VCaP (cell line): Measurements from ENCODE around the gene PTPN20.
"Not testable (repeated sequence)": the region's sequence is repeated elsewhere in the genome, so short reads cannot be mapped to it uniquely, and the experiment has no call there.

Experiments used
- H3K27ac ChIP-seq: fragments of 450-650 bp; 2 replicates; pipeline ENCODE4 v1.5.1; 2017
- CTCF ChIP-seq: fragments of 450-650 bp; conservative IDR thresholded peaks from 2 replicates; pipeline ENCODE4 v1.5.1; 2017; ENCODE audit warnings: mild to moderate bottlenecking, moderate library complexity

Gene PTPN20

GRCh38 chr10:46925853-46926252 lies 14.6 kb downstream of the PTPN20 start:
- TF ChIP-seq CTCF = 0 out of 2 replicates have a peak, but pooled peaks have one; percentile 5
- not testable (repeated sequence) for H3K27ac ChIP-seq

GRCh38 chr10:46928810-46929209 lies 17.6 kb downstream of the PTPN20 start:
- not testable (repeated sequence) for H3K27ac ChIP-seq

DNA sequence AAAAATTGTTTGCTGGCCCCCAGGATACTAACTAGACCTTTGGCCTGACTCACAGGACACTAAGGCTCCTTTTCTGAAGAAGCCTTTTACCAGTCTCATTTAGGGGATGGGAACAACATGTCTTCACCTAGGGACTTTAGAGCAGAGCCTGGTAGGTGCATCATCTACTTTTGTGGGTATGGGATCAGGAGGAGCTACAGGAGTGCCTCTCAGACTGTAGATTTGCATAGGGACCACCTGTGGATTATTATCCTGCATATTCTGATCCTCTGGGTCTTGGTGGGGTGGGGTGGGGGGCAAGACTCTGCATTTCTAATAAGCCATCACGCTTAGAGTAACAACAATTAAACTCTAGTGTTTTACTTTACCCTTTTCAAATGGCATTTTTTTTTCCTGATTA lies 21.2 kb downstream of the PTPN20 start:
- H3K27ac ChIP-seq = not testable (repeated sequence)

DNA sequence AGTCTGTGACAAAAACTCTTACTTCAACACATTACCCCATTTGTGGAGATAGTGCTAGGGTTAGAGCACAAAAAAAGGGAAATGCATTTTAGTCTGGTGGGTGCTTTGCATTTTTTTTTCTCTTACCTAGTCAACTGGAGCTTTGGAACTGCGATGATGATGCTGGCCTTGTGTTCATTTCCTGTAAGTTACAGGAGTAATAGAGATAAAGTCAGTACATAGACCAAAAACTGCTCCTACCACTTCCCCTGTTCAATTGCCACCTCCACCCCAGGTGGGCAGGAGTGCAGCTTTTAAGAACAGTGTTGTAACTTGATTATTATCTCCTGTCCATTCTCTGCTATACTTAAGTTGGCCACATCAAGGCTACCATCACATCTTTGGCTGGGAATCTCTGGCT lies 29.9 kb downstream of the PTPN20 start:
- H3K27ac ChIP-seq = not testable (repeated sequence)

DNA sequence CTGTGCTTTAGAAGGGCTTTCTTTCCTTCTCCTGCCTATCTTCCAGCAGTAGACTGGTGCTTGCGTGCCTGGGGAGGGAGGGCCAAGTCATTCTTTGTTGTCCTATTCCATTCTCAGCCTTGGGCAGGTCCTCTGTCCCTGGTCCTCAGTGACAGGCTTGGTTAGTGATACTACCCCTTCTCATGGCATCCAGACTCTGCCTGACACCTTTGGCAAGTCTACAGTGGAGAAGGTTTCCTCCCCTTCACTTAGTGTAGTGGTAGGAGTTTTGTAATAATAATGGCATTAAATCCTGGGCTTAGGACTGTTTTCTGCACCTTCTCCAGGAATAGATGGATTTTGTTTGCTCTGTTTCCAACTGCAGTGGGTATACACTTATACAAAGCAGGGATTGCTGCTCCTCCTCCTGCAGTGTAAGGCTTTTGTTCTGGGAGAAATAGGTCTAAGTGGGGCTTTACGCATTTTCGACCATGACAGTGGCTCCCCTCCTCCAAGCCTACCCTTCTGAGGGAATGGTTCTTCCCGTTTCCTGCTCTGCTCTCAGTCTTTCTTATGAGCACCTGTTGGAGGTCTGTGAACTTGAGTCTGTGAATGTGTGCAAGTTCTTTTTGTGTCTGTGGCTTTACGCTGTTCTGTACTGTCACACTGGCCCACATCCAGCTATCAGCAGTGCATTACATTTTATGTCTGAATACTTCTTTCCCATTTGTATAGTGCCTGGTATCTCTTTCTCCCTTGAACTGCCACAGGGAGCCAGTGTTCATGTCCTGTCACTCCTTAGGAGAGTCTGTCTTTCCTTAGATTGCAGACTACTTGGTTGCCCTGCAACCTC lies 37.7 kb downstream of the PTPN20 start:
- H3K27ac ChIP-seq = not testable (repeated sequence)

DNA sequence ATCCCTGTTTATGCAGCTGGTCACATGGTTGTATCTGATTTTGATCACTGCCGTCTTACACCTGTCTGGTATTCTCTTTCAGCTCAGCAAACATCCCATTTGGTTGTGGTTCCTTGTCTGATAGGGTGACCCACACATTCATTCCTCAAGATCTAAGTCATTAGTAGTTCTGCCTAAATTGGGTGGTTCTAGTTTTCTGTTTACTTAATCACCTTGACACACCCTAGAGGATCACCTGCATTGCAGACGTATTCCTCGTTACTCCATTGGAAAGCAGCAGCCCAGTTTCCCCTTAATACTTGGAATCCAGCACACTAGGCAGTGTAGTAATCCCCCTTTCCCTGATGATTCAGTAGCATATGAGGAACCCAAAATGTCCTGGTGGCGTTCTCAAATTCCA lies 41.3 kb downstream of the PTPN20 start:
- H3K27ac ChIP-seq = not testable (repeated sequence)

- H3K27ac ChIP-seq = not testable (repeated sequence)
Observed at GRCh38 chr10:46960742-46961141, 49.5 kb downstream of the PTPN20 start.

DNA sequence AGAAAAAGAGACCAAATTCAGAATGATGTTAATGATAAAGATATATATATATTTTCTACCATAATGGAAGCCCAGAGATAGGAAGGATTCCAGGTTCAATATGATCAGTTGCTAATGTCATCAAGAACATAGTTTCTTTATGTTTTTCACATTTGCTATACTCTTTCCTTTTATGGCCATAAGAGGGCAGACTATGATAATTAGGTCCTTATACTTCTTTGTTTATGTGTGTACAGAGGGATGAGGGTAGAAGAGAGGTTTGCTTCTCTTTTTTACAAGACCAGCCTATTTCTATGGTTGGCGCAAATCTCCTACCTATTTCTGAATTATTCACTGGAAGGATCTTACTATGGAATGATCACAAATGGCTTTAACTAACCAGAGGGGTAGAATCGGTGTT lies 52.1 kb downstream of the PTPN20 start:
- H3K27ac ChIP-seq = not testable (repeated sequence)

- H3K27ac ChIP-seq = not testable (repeated sequence)
Observed at GRCh38 chr10:46967013-46967412, 55.8 kb downstream of the PTPN20 start.

DNA sequence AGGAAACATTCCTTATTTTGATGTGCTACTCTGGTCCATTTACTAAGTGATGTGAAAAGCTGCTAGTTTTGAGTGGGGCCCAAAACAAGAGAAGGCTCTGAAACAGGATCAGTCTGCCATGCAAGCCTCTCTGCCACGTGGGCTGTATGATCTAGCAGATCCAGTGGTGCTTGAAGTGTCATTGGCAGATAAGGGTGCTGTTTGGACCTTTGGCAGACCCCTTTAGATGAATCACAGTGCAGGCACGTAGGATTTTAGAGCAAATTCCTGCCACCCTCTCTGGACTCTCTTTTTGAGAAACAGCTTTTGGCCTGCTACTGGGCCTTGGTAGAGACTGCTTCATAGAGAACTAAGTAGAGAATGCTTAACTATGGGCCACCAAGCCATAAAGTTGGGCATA lies 69.0 kb downstream of the PTPN20 start:
- not testable (repeated sequence) for H3K27ac ChIP-seq

DNA sequence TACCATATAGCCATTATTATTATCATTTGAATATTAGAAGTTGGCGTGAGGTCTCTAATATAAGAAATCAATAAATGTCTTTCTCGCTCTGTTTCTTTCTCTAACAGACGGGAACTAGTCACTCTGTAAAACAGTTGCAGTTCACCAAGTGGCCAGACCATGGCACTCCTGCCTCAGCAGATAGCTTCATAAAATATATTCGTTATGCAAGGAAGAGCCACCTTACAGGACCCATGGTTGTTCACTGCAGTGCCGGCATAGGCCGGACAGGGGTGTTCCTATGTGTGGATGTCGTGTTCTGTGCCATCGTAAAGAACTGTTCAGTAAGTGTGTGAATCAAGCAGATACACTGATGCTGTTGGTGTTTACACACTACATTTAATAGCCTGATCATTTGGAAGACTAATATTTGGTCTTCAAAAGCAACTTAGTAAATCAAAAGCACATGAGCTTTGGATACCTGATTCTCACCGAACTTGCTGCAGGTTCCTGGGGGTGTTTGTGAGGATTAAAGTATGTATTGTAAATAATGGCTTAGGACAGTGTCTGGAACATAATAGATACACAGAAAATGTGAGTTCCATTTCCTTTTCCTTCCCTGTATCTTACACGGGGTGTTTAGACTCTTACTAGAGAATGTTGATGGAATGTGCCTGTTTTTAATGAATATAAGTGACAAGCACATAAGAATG lies 76.2 kb downstream of the PTPN20 start:
- not testable (repeated sequence) for H3K27ac ChIP-seq

DNA sequence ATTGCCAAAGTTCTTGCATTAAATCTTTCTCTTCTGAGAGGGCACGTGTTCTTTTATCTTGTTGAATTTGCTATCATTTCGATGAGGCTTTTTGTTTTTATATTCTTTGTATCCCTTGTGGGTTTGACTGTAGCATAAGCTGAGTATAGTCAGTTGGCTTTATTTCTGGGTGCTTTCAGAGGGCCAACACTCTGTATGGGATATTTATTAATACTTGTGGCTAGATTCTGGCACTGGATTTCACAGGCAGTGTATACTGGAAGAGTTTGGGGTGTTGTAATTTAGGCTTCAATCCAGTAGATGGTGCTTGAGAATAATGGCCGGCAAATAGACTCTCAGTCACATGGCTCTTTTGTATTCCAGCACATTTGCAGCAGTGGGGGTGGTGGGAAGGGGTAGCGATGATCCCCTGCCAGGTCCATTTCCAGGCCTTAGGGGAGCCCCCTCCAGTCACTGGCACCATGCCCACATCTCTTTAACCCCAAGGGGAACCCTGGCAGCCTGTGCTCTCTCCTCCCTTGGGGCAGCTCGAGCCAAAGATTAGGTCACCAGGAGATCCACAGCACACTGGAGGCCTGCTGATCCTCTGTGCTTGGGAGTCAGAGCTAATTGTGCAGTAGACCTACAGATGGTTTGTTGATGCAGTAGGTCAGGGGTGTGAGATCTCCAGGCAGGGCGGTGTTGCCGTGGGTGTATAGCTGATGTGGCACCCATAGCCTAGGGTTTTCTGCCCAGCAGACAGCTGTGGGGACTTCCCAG lies 81.8 kb downstream of the PTPN20 start:
- no peak overlapping the region for H3K27ac ChIP-seq
- peak; percentile 60 for TF ChIP-seq CTCF

DNA sequence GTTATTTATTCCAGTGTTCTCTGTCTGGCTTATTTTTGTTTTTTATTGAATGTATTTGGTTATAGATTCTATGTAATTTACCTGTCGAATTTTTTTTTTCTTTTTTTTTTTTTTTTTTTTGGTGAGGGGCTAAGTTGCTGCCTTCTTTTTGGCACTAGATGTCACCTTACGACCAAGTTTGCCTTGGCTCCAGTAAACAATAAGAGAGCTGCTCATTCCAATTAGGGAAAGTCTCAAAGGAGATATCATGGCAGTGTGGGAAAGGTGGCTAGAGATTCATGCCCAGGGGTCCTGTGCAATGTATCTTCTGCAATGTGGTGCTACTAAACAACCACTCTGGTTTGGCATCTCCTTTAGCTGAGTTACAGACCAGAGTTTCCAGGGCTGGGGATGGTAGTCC lies 84.0 kb downstream of the PTPN20 start:
- H3K27ac ChIP-seq = no peak overlapping the region
- peak; percentile 33 for TF ChIP-seq CTCF
